Liver (tissue), 9 donors: Measurements from ENCODE around the gene SEMA4B. TPM values are rescaled to one million over a fixed set of nuclear protein-coding genes. Genes with fewer than 3 reads are reported as not detected.

ENCODE experiments used
- DNase-seq: peaks from one replicate; pipeline ENCODE4 v3.0.0-alpha.2; 2017; ENCODE audit warnings: low spot score
- H3K27ac ChIP-seq, 2 donors: one replicate each; pipeline ENCODE4 v1.7.0; 2013; ENCODE audit warnings: inconsistent platforms in 2 of 2, low read length in 2 of 2, control low read depth in 1 of 2, low read depth in 1 of 2, mild to moderate bottlenecking in 1 of 2
- H3K27me3 ChIP-seq, 4 donors: one replicate each; pipeline versions ENCODE4 v1.6.1 to v1.7.0; 2013; ENCODE audit warnings: low read length in 3 of 4, inconsistent platforms in 1 of 4, mild to moderate bottlenecking in 1 of 4, moderate library complexity in 1 of 4; ENCODE audit not compliant: control insufficient read depth in 4 of 4, insufficient read depth in 4 of 4
- H3K36me3 ChIP-seq, 4 donors: one replicate each; pipeline versions ENCODE4 v1.6.1 to v1.7.0; 2013; ENCODE audit warnings: low read length in 3 of 4, mild to moderate bottlenecking in 3 of 4, low read depth in 1 of 4, moderate library complexity in 1 of 4; ENCODE audit not compliant: control insufficient read depth in 4 of 4, insufficient read depth in 3 of 4
- H3K4me1 ChIP-seq, 4 donors: one replicate each; pipeline versions ENCODE4 v1.6.1 to v1.7.0; 2013; ENCODE audit warnings: low read length in 3 of 4, mild to moderate bottlenecking in 3 of 4, moderate library complexity in 1 of 4; ENCODE audit not compliant: control insufficient read depth in 4 of 4, insufficient read depth in 4 of 4
- H3K4me3 ChIP-seq, 3 donors: one replicate each; pipeline versions ENCODE4 v1.6.1 to v1.7.0; 2013; ENCODE audit warnings: low read length in 3 of 3, control low read depth in 1 of 3, low read depth in 1 of 3, mild to moderate bottlenecking in 1 of 3
- H3K9ac ChIP-seq, 2 donors: one replicate each; pipeline ENCODE4 v1.7.0; 2013; ENCODE audit warnings: low read length in 2 of 2, mild to moderate bottlenecking in 2 of 2, moderate library complexity in 2 of 2, control low read depth in 1 of 2, low read depth in 1 of 2
- H3K9me3 ChIP-seq, 4 donors: one replicate each; pipeline versions ENCODE4 v1.6.1 to v1.7.0; 2013; ENCODE audit warnings: low read length in 3 of 4; ENCODE audit not compliant: control insufficient read depth in 4 of 4
- ATF3 ChIP-seq: IDR thresholded peaks from 2 replicates; pipeline ENCODE4 v1.6.1; 2016; ENCODE audit warnings: antibody characterized with exemption
- CTCF ChIP-seq: fragments of 150-350 bp; IDR thresholded peaks from 2 replicates; pipeline ENCODE4 v1.5.1; 2017; ENCODE audit warnings: improper control_type of control experiment, low read depth, low read length; ENCODE audit not compliant: missing input control
- EGR1 ChIP-seq, 2 donors: IDR thresholded peaks; 2 replicates each; pipeline ENCODE4 v1.6.1; 2016 to 2018; ENCODE audit warnings: antibody characterized with exemption in 2 of 2, low read depth in 2 of 2
- FOXA1 ChIP-seq: IDR thresholded peaks from 2 replicates; pipeline ENCODE4 v1.6.1; 2016; ENCODE audit warnings: antibody characterized with exemption
- FOXA2 ChIP-seq: IDR thresholded peaks from 2 replicates; pipeline ENCODE4 v1.6.1; 2016; ENCODE audit warnings: antibody characterized with exemption
- GABPA ChIP-seq, 2 donors: IDR thresholded peaks in 1 of 2; conservative IDR thresholded peaks in 1 of 2; 2 replicates each; pipeline ENCODE4 v1.6.1; 2016; ENCODE audit warnings: antibody characterized with exemption in 2 of 2, mild to moderate bottlenecking in 1 of 2, moderate library complexity in 1 of 2
- HNF4A ChIP-seq, 2 donors: conservative IDR thresholded peaks; 2 replicates each; pipeline ENCODE4 v1.6.1; 2016; ENCODE audit warnings: antibody characterized with exemption in 2 of 2, mild to moderate bottlenecking in 2 of 2
- HNF4G ChIP-seq: IDR thresholded peaks from 2 replicates; pipeline ENCODE4 v1.6.1; 2016; ENCODE audit warnings: antibody characterized with exemption
- JUND ChIP-seq, 2 donors: IDR thresholded peaks; 2 replicates each; pipeline ENCODE4 v1.6.1; 2016; ENCODE audit warnings: antibody characterized with exemption in 2 of 2
- MAX ChIP-seq: IDR thresholded peaks from 2 replicates; pipeline ENCODE4 v1.6.1; 2016; ENCODE audit warnings: antibody characterized with exemption
- NR2F2 ChIP-seq: IDR thresholded peaks from 2 replicates; pipeline ENCODE4 v1.6.1; 2016; ENCODE audit warnings: antibody characterized with exemption
- RAD21 ChIP-seq, 2 donors: IDR thresholded peaks; 2 replicates each; pipeline ENCODE4 v1.6.1; 2016; ENCODE audit warnings: antibody characterized with exemption in 2 of 2, mild to moderate bottlenecking in 2 of 2
- REST ChIP-seq: IDR thresholded peaks from 2 replicates; pipeline ENCODE4 v1.6.1; 2016; ENCODE audit warnings: antibody characterized with exemption, mild to moderate bottlenecking
- RXRA ChIP-seq, 2 donors: IDR thresholded peaks; 2 replicates each; pipeline ENCODE4 v1.6.1; 2017 to 2018; ENCODE audit warnings: antibody characterized with exemption in 2 of 2, mild to moderate bottlenecking in 1 of 2
- SP1 ChIP-seq: IDR thresholded peaks from 2 replicates; pipeline ENCODE4 v1.6.1; 2018; ENCODE audit warnings: antibody characterized with exemption, mild to moderate bottlenecking
- TAF1 ChIP-seq: conservative IDR thresholded peaks from 2 replicates; pipeline ENCODE4 v1.6.1; 2016; ENCODE audit warnings: antibody characterized with exemption, mild to moderate bottlenecking
- YY1 ChIP-seq: IDR thresholded peaks from 2 replicates; pipeline ENCODE4 v1.6.1; 2016; ENCODE audit warnings: antibody characterized with exemption, mild to moderate bottlenecking
- ZBTB33 ChIP-seq: IDR thresholded peaks from 2 replicates; pipeline ENCODE4 v1.6.1; 2016; ENCODE audit warnings: antibody characterized with exemption
- WGBS: extraction: QIAGEN DNeasy Blood & Tissue Kit; methylation state at CpG from one replicate; pipeline ENCODE4 v1.1.7; 2013; 5-methylcytosine and 5-hydroxymethylcytosine counted together
- polyA plus RNA-seq, 2 donors: library from polyadenylated mRNA; stranded (reverse) in 1 of 2; unstranded in 1 of 2; fragments of 200-250 nt in 1 of 2; fragments of >200 nt in 1 of 2; fragmentation: Nextera tagmentation in 1 of 2; extraction: Ambion mirVana in 1 of 2; gene quantifications; one replicate each; pipeline versions ENCODE4 v1.2.1 to v1.2.3, GENCODE V29; 2013 to 2015
- total RNA-seq, 2 donors: library from RNA; depleted of rRNA; stranded (reverse); fragments of >200 nt; gene quantifications; one replicate each; pipeline ENCODE4 v1.2.3, GENCODE V29; 2014
- donor health status: healthy.
- donor health status: healthy.
- donor health status: healthy.
- donor health status: healthy.
- donor health status: healthy.

SEMA4B gene
- total and polyA plus RNA-seq, 4 donors, result 14.3 to 52.2 (median 27.0) TPM

GRCh38 chr15:90159213-90159612 is 41.9 kb upstream of the SEMA4B start:
- no peak overlapping the region for H3K9ac ChIP-seq
- H3K36me3 ChIP-seq, result no peaks in the 10 kb centered on the region
- no peaks in the 10 kb centered on the region for H3K27me3 ChIP-seq
- H3K4me3 ChIP-seq, result no peak overlapping the region
- H3K4me1 ChIP-seq, result peaks cover 11 to 31% (median 22%) of the 10 kb centered on the region in 4 donors
- no peaks in the 10 kb centered on the region for H3K9me3 ChIP-seq
- no peak for TF ChIP-seq RAD21 (IDR thresholded peaks at IDR 0.05)
- no peak for TF ChIP-seq CTCF
- TF ChIP-seq TAF1, result no peak
- no peak for TF ChIP-seq ATF3
- no peak for TF ChIP-seq JUND (IDR thresholded peaks at IDR 0.05)
- no peak for TF ChIP-seq YY1
- TF ChIP-seq MAX, result no peak
- no peak for TF ChIP-seq EGR1 (IDR thresholded peaks at IDR 0.05; ENCODE audit: low read depth in 2 of 2)
- no peak for TF ChIP-seq FOXA2
- no peak for TF ChIP-seq REST
- TF ChIP-seq GABPA (IDR thresholded peaks at IDR 0.05 in 1 of 2, conservative IDR thresholded peaks at IDR 0.05 in 1 of 2), result no peak
- no peak for TF ChIP-seq NR2F2
- no peak for TF ChIP-seq HNF4G
- no peak for TF ChIP-seq HNF4A (conservative IDR thresholded peaks at IDR 0.05)
- TF ChIP-seq FOXA1, result no peak
- no peak for TF ChIP-seq RXRA (IDR thresholded peaks at IDR 0.05)
- no peak for TF ChIP-seq SP1
- TF ChIP-seq ZBTB33, result no peak
- H3K27ac ChIP-seq, result peak overlapping the region; percentile 85 to 95
- DNase-seq, result no peak
- WGBS, result 84% methylated on average over 2 of the region's 2 CpGs
